Ascending aorta (tissue), 2 donors: Measurements from ENCODE around the gene UMAD1. TPM values are rescaled to one million over a fixed set of nuclear protein-coding genes. Genes with fewer than 3 reads are reported as not detected.

Source experiments
- DNase-seq, 2 donors: peaks; one replicate each; pipeline ENCODE4 v3.0.0-alpha.2; 2019; ENCODE audit warnings: low spot score in 2 of 2
- H3K27ac ChIP-seq, 2 donors: fragments of 200-600 bp; sonication (generic); one replicate each; pipeline ENCODE4 v1.5.1; 2016 to 2017; ENCODE audit warnings: mild to moderate bottlenecking in 1 of 2
- H3K27me3 ChIP-seq: fragments of 200-600 bp; sonication (generic); one replicate; pipeline ENCODE4 v1.5.1; 2017
- H3K36me3 ChIP-seq, 2 donors: fragments of 200-600 bp; sonication (generic); one replicate each; pipeline ENCODE4 v1.5.1; 2016
- H3K4me1 ChIP-seq, 2 donors: fragments of 200-600 bp; sonication (generic); one replicate each; pipeline ENCODE4 v1.5.1; 2016 to 2017; ENCODE audit warnings: mild to moderate bottlenecking in 1 of 2
- H3K4me3 ChIP-seq, 2 donors: fragments of 200-600 bp; sonication (generic); one replicate each; pipeline ENCODE4 v1.5.1; 2016 to 2017; ENCODE audit warnings: mild to moderate bottlenecking in 1 of 2
- H3K9me3 ChIP-seq, 2 donors: fragments of 200-600 bp; sonication (generic); one replicate each; pipeline ENCODE4 v1.5.1; 2016
- CTCF ChIP-seq, 3 experiments: fragments of 200-600 bp in 2 of 3; fragments of 450-650 bp in 1 of 3; sonication (generic) in 2 of 3; IDR thresholded peaks; one replicate each; pipeline ENCODE4 v1.5.1; 2016 to 2019; ENCODE audit warnings: antibody characterized with exemption in 3 of 3, mild to moderate bottlenecking in 1 of 3, moderate library complexity in 1 of 3
- intact Hi-C: fragments of 100-400 bp; cut with DNase I; formaldehyde crosslinking; loops from one replicate; pipeline ENCODE4 v1.15.1; 2023
- total RNA-seq: library from RNA; depleted of rRNA; stranded (reverse); fragments of >200 nt; gene quantifications from one replicate; pipeline ENCODE4 v1.1.0, GENCODE V29; 2016

Gene UMAD1
- total RNA-seq, 1 donor from 2014 or later = 17.7 TPM

GRCh38 chr7:7756577-7756976 is 116.0 kb downstream of the UMAD1 start:
- Histone ChIP-seq H3K4me1 (no peaks in the 10 kb centered on the region), H3K4me3 (no peak overlapping the region), H3K27me3 (no peaks in the 10 kb centered on the region), H3K27ac (no peak overlapping the region), H3K9me3 (no peaks in the 10 kb centered on the region), H3K36me3 (no peaks in the 10 kb centered on the region)
- TF ChIP-seq CTCF (IDR thresholded peaks at IDR 0.05) = no peak
- intact Hi-C loops = no loop called here
- no peak for DNase-seq

- intact Hi-C loops = no loop called here
- H3K36me3 ChIP-seq = no peaks in the 10 kb centered on the region
- TF ChIP-seq CTCF (IDR thresholded peaks at IDR 0.05) = no peak
- H3K27ac ChIP-seq = no peak overlapping the region
- no peaks in the 10 kb centered on the region for H3K27me3 ChIP-seq
- DNase-seq = no peak
- no peaks in the 10 kb centered on the region for H3K4me1 ChIP-seq
- no peaks in the 10 kb centered on the region for H3K9me3 ChIP-seq
- no peak overlapping the region for H3K4me3 ChIP-seq
Measured at GRCh38 chr7:7757576-7757975, 117.0 kb downstream of the UMAD1 start.

- no peaks in the 10 kb centered on the region for H3K36me3 ChIP-seq
- no peaks in the 10 kb centered on the region for H3K9me3 ChIP-seq
- TF ChIP-seq CTCF (IDR thresholded peaks at IDR 0.05) = peak; percentile 15 to 43 (median 21)
- DNase-seq = no peak
- H3K27me3 ChIP-seq = no peaks in the 10 kb centered on the region
- no peaks in the 10 kb centered on the region for H3K4me1 ChIP-seq
- peak overlapping the region; percentile 43 to 44 for H3K27ac ChIP-seq
- intact Hi-C loops = loop anchor here (2.0 kb wide), 1 partner anchor 79 kb away; no protein-coding TSS in a partner anchor
- H3K4me3 ChIP-seq = peak overlapping the region; percentile 52 to 58
Measured at GRCh38 chr7:7761340-7761973, 120.9 kb downstream of the UMAD1 start.

- intact Hi-C loops = loop anchor here (2.0 kb wide), 1 partner anchor 79 kb away; no protein-coding TSS in a partner anchor
- H3K9me3 ChIP-seq = no peaks in the 10 kb centered on the region
- peak overlapping the region; percentile 52 to 58 for H3K4me3 ChIP-seq
- H3K27ac ChIP-seq = peak overlapping the region; percentile 43 to 44
- no peaks in the 10 kb centered on the region for H3K4me1 ChIP-seq
- no peaks in the 10 kb centered on the region for H3K27me3 ChIP-seq
- DNase-seq = no peak
- no peaks in the 10 kb centered on the region for H3K36me3 ChIP-seq
- no peak for TF ChIP-seq CTCF (IDR thresholded peaks at IDR 0.05)
Measured at GRCh38 chr7:7761974-7762779, 121.6 kb downstream of the UMAD1 start.

GRCh38 chr7:7764520-7765396 is 124.2 kb downstream of the UMAD1 start:
- no peak overlapping the region for H3K27ac ChIP-seq
- H3K27me3 ChIP-seq = no peaks in the 10 kb centered on the region
- no peak overlapping the region for H3K4me3 ChIP-seq
- TF ChIP-seq CTCF (IDR thresholded peaks at IDR 0.05) = no peak
- H3K9me3 ChIP-seq = no peaks in the 10 kb centered on the region
- H3K4me1 ChIP-seq = no peaks in the 10 kb centered on the region
- H3K36me3 ChIP-seq = no peaks in the 10 kb centered on the region
- DNase-seq = no peak
- intact Hi-C loops = no loop called here
